ENCODE data around the gene MRFAP1L1. TPM values are rescaled to one million over a fixed set of nuclear protein-coding genes. Genes with fewer than 3 reads are reported as not detected.
A peak's percentile ranks its signal among the peaks of the same experiment; 100 is the strongest.

Gene MRFAP1L1
- total RNA-seq, 2 experiments from 2014 or later: 26.6 to 27.0 TPM

- ATAC-seq (ENCODE audit: poor library complexity): no peak
- ChIA-PET POLR2A (interaction anchor here (1.0 to 1.2 kb wide), 2 partner anchors 14 to 29 kb away, joined by 3 to 4 read pairs; no protein-coding TSS in a partner anchor), CTCF (no interaction called here)
- H3K4me3 Mint-ChIP-seq: no peak overlapping the region
- H3K27ac ChIP-seq (ENCODE audit: low read depth in 1 of 2, low read length in 2 of 2): no peak overlapping the region
- no peak for DNase-seq
- intact Hi-C loops (cut with DNase I, micrococcal nuclease): no loop called here
- H3K9me3 Mint-ChIP-seq: no peaks in the 10 kb centered on the region
- no peak for TF ChIP-seq CTCF (IDR thresholded peaks at IDR 0.05)
- peaks cover 32% of the 10 kb centered on the region for H3K4me1 Mint-ChIP-seq (ENCODE audit: low read depth)
- no peak overlapping the region for H3K27ac Mint-ChIP-seq
- H3K27me3 ChIP-seq (ENCODE audit: control insufficient read depth in 1 of 2, insufficient read depth in 2 of 2, low read length in 2 of 2): no peaks in the 10 kb centered on the region
- H3K36me3 ChIP-seq (ENCODE audit: insufficient read depth, low read length): peaks cover 11% of the 10 kb centered on the region
- peaks cover 38% of the 10 kb centered on the region for H3K36me3 Mint-ChIP-seq (ENCODE audit: low read depth)
- H3K4me3 ChIP-seq (ENCODE audit: low read length): no peak overlapping the region
- H3K9me3 ChIP-seq (ENCODE audit: control insufficient read depth in 1 of 2, insufficient read depth in 1 of 2, low read length in 2 of 2): peaks cover 9 to 19% of the 10 kb centered on the region in 2 experiments
- H3K27me3 Mint-ChIP-seq: no peaks in the 10 kb centered on the region
- H3K4me1 ChIP-seq (ENCODE audit: insufficient read depth, low read length): peaks cover 49% of the 10 kb centered on the region
These were observed 28.5 kb downstream of the MRFAP1L1 start for GRCh38 chr4:6681191-6681590.

- Histone ChIP-seq H3K4me3 (ENCODE audit: low read length) (no peak overlapping the region), H3K9me3 (ENCODE audit: control insufficient read depth in 1 of 2, insufficient read depth in 1 of 2, low read length in 2 of 2) (peaks cover 9 to 19% of the 10 kb centered on the region in 2 experiments), H3K27ac (ENCODE audit: low read depth in 1 of 2, low read length in 2 of 2) (no peak overlapping the region), H3K36me3 (ENCODE audit: insufficient read depth, low read length) (peaks cover 18% of the 10 kb centered on the region), H3K4me1 (ENCODE audit: insufficient read depth, low read length) (peaks cover 50% of the 10 kb centered on the region), H3K27me3 (ENCODE audit: control insufficient read depth in 1 of 2, insufficient read depth in 2 of 2, low read length in 2 of 2) (no peaks in the 10 kb centered on the region)
- Mint-ChIP-seq H3K4me1 (ENCODE audit: low read depth) (peaks cover 36% of the 10 kb centered on the region), H3K27me3 (no peaks in the 10 kb centered on the region), H3K9me3 (no peaks in the 10 kb centered on the region), H3K4me3 (no peak overlapping the region), H3K36me3 (ENCODE audit: low read depth) (peaks cover 42% of the 10 kb centered on the region), H3K27ac (no peak overlapping the region)
- DNase-seq (no peak), ATAC-seq (ENCODE audit: poor library complexity) (no peak)
- intact Hi-C loops (cut with DNase I, micrococcal nuclease): no loop called here
- no peak for TF ChIP-seq CTCF (IDR thresholded peaks at IDR 0.05)
- CTCF ChIA-PET: no interaction called here
- POLR2A ChIA-PET: interaction anchor here (0.6 to 2.2 kb wide), 4 partner anchors 10 to 30 kb away, joined by 3 to 7 read pairs (median 4); no protein-coding TSS in a partner anchor
These were observed 29.2 kb downstream of the MRFAP1L1 start for GRCh38 chr4:6680372-6681034.

GRCh38 chr4:6676722-6677558 lies 32.7 kb downstream of the MRFAP1L1 start:
- ChIA-PET POLR2A (interaction anchor here (1.0 to 7.5 kb wide), 9 partner anchors 13 to 39 kb away, joined by 4 to 245 read pairs (median 163); partner anchors contain the start of genes BLOC1S4, MRFAP1, MRFAP1L1 and S100P), CTCF (interaction anchor here (2.4 to 4.1 kb wide), 3 partner anchors 19 to 41 kb away, joined by 24 to 74 read pairs (median 32); partner anchors contain the start of gene BLOC1S4)
- Histone ChIP-seq H3K27ac (ENCODE audit: low read depth in 1 of 2, low read length in 2 of 2) (no peak overlapping the region), H3K9me3 (ENCODE audit: control insufficient read depth in 1 of 2, insufficient read depth in 1 of 2, low read length in 2 of 2) (peaks cover 9 to 22% of the 10 kb centered on the region in 2 experiments), H3K27me3 (ENCODE audit: control insufficient read depth in 1 of 2, insufficient read depth in 2 of 2, low read length in 2 of 2) (no peaks in the 10 kb centered on the region), H3K36me3 (ENCODE audit: insufficient read depth, low read length) (peaks cover 23% of the 10 kb centered on the region), H3K4me1 (ENCODE audit: insufficient read depth, low read length) (peaks cover 59% of the 10 kb centered on the region), H3K4me3 (ENCODE audit: low read length) (peak overlapping the region; percentile 10)
- peak in 1 of 14 experiments; percentile 20 for DNase-seq
- Mint-ChIP-seq H3K36me3 (ENCODE audit: low read depth) (peaks cover 66% of the 10 kb centered on the region), H3K27ac (peak overlapping the region; percentile 96), H3K4me1 (ENCODE audit: low read depth) (peaks cover 56% of the 10 kb centered on the region), H3K9me3 (no peaks in the 10 kb centered on the region), H3K27me3 (no peaks in the 10 kb centered on the region), H3K4me3 (peak overlapping the region; percentile 97)
- no peak for ATAC-seq (ENCODE audit: poor library complexity)
- no peak for TF ChIP-seq CTCF (IDR thresholded peaks at IDR 0.05)
- intact Hi-C loops (cut with DNase I, micrococcal nuclease): loop anchor here in 1 of 2 experiments (10.0 kb wide), 1 partner anchor 108 kb away; the partner anchor contains the start of gene KIAA0232

All from CD4-positive, alpha-beta T cell (primary cell).